SJCRH30 (cell line): ENCODE data around the gene ZNF554. TPM values are rescaled to one million over a fixed set of nuclear protein-coding genes. Genes with fewer than 3 reads are reported as not detected.
"Not testable (repeated sequence)": the region's sequence is repeated elsewhere in the genome, so short reads cannot be mapped to it uniquely, and the experiment has no call there.

ENCODE experiments used
- DNase-seq, 2 experiments: peaks; one replicate each; pipeline ENCODE4 v3.0.0-alpha.2; 2015 to 2020
- H3K27ac ChIP-seq: fragments of 250-450 bp; sonication (Bioruptor Pico); 2 replicates; pipeline ENCODE4 v1.5.1; 2020; ENCODE audit warnings: mild to moderate bottlenecking, moderate library complexity
- H3K27me3 ChIP-seq: fragments of 250-450 bp; sonication (Bioruptor Pico); 2 replicates; pipeline ENCODE4 v1.5.1; 2020; ENCODE audit warnings: mild to moderate bottlenecking, moderate library complexity
- H3K36me3 ChIP-seq: fragments of 250-450 bp; sonication (Bioruptor Pico); 2 replicates; pipeline ENCODE4 v1.5.1; 2020; ENCODE audit warnings: mild to moderate bottlenecking, moderate library complexity
- H3K4me1 ChIP-seq: fragments of 250-450 bp; sonication (Bioruptor Pico); 2 replicates; pipeline ENCODE4 v1.5.1; 2020; ENCODE audit warnings: mild to moderate bottlenecking, moderate library complexity
- H3K4me3 ChIP-seq: fragments of 250-450 bp; sonication (Bioruptor Pico); 2 replicates; pipeline ENCODE4 v1.5.1; 2020; ENCODE audit warnings: mild to moderate bottlenecking, moderate library complexity
- H3K9me3 ChIP-seq: fragments of 250-450 bp; sonication (Bioruptor Pico); replicated peaks from 2 replicates; pipeline ENCODE4 v1.5.1; 2020; ENCODE audit warnings: mild to moderate bottlenecking, moderate library complexity
- total RNA-seq: library from RNA; depleted of rRNA; stranded (reverse); fragments of >200 nt; shearing (Covaris generic); gene quantifications from 2 replicates; pipeline ENCODE4 v1.2.3, GENCODE V29; 2014

Gene ZNF554
- total RNA-seq, 1 experiment from 2014 or later: 1.6 TPM

GRCh38 chr19:2783781-2784145, 35.9 kb upstream of the ZNF554 start:
- Histone ChIP-seq H3K27me3 (no peaks in the 10 kb centered on the region), H3K36me3 (no peaks in the 10 kb centered on the region), H3K27ac (peak overlapping the region; percentile 23; the same call in 1 of the 2 replicates), H3K4me3 (peak overlapping the region; percentile 95), H3K4me1 (peaks cover 6% of the 10 kb centered on the region), H3K9me3 (no peaks in the 10 kb centered on the region)
- DNase-seq: no peak

GRCh38 chr19:2785244-2785997, 34.2 kb upstream of the ZNF554 start, which contains the start of gene THOP1:
Gene THOP1, plus strand, starts transcription at chr19:2785503. Its CDS starts 160 bp downstream, at chr19:2785663.
- Histone ChIP-seq H3K4me1 (0 out of 2 replicates have a peak, but pooled peaks cover 3% of the 10 kb centered on the region), H3K27ac (peak within 1 kb of the TSS; percentile 53), H3K9me3 (no peaks in the 10 kb centered on the region), H3K36me3 (peaks cover 2% of the 10 kb centered on the region; the same call in 1 of the 2 replicates), H3K4me3 (peak within 1 kb of the TSS; percentile 81), H3K27me3 (no peaks in the 10 kb centered on the region)
- peak; percentile 99 for DNase-seq

GRCh38 chr19:2787115-2787514, 32.6 kb upstream of the ZNF554 start:
- no peaks in the 10 kb centered on the region for H3K9me3 ChIP-seq
- no peak for DNase-seq
- no peak overlapping the region for H3K27ac ChIP-seq
- H3K4me1 ChIP-seq: 0 out of 2 replicates have a peak, but pooled peaks cover 3% of the 10 kb centered on the region
- H3K4me3 ChIP-seq: no peak overlapping the region
- H3K27me3 ChIP-seq: no peaks in the 10 kb centered on the region
- peaks cover 12% of the 10 kb centered on the region; the same call in 1 of the 2 replicates for H3K36me3 ChIP-seq

DNA sequence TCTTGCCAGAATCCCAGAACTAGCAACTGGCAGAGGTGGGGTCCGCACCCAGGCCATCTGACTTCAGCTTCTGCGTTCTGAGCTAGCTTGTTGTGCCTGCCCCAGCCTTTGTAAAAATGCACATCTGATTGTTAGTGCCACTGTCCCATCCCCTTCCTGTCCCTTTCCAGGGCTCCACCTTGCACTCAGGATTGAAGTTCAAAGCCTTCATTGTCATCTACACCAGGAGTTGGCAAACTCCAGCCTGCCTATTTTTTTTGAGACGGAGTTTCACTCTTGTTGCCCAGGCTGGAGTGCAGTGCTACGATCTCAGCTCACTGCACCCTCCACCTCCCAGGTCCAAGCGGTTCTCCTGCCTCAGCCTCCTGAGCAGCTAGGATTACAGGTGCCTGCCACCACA, 31.4 kb upstream of the ZNF554 start:
- no peaks in the 10 kb centered on the region for H3K9me3 ChIP-seq
- no peak overlapping the region for H3K4me3 ChIP-seq
- H3K4me1 ChIP-seq: 0 out of 2 replicates have a peak, but pooled peaks cover 3% of the 10 kb centered on the region
- no peaks in the 10 kb centered on the region for H3K27me3 ChIP-seq
- no peak overlapping the region for H3K27ac ChIP-seq
- peaks cover 19% of the 10 kb centered on the region for H3K36me3 ChIP-seq
- DNase-seq: no peak

DNA sequence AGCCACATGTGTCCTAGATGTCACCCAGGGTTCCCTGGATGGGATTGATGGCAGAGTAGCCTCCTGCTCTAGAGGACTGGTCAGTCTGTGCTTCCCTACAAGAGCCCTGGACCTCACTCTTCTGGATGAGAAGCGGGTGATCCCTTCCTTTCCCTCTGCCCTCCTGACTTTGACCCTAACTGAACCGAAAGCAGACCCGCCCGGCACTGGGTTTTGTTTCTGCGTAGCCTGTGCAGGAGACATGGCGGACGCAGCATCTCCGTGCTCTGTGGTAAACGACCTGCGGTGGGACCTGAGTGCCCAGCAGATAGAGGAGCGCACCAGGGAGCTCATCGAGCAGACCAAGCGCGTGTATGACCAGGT, 29.5 kb upstream of the ZNF554 start:
- H3K4me1 ChIP-seq: no peaks in the 10 kb centered on the region
- peaks cover 35% of the 10 kb centered on the region for H3K36me3 ChIP-seq
- no peaks in the 10 kb centered on the region for H3K27me3 ChIP-seq
- H3K4me3 ChIP-seq: no peak overlapping the region
- H3K9me3 ChIP-seq: no peaks in the 10 kb centered on the region
- no peak overlapping the region for H3K27ac ChIP-seq
- DNase-seq: no peak

DNA sequence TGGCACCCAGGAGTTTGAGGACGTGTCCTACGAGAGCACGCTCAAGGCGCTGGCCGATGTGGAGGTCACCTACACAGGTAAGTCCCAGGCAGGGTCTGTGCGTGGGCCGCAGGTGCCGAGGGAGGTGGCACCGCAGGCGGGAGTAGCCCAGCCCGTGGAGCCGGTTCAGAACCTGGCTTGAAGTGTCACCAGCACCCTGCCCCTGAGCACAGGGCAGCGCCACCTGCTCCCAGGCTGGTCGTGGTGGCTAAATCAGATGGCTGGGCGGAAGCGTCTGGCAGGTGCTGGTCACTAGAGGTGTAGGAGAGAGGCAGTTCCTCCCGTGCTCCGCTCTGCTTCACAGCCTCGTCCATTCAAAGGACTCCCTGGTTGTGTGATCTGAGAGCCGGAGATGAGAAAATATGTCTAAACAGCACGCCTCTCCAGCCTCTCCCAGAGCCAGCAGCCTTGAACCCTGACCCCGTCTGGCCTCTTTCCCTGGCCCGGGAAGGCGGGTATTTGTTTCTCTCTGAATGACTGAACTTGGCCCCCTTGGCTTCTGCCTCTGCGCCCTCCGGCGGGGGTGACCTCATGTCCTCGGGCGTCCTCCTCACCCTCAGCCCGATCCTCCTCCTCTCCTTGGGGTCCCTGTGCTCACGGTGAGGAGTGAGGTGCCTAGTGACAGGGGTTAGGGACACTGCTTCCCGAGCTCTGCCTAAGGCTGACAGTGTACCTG, 29.0 kb upstream of the ZNF554 start:
- H3K4me3 ChIP-seq: no peak overlapping the region
- peaks cover 41% of the 10 kb centered on the region for H3K36me3 ChIP-seq

GRCh38 chr19:2791440-2791839, 28.2 kb upstream of the ZNF554 start:
- no peaks in the 10 kb centered on the region for H3K27me3 ChIP-seq
- H3K27ac ChIP-seq: no peak overlapping the region
- peaks cover 47% of the 10 kb centered on the region for H3K36me3 ChIP-seq
- H3K4me1 ChIP-seq: no peaks in the 10 kb centered on the region
- no peak for DNase-seq
- H3K4me3 ChIP-seq: no peak overlapping the region
- no peaks in the 10 kb centered on the region for H3K9me3 ChIP-seq

More for the DNA sequence above, 29.0 kb upstream of the ZNF554 start:
- Histone ChIP-seq H3K4me1 (no peaks in the 10 kb centered on the region), H3K27ac (no peak overlapping the region), H3K27me3 (no peaks in the 10 kb centered on the region), H3K9me3 (no peaks in the 10 kb centered on the region)
- no peak for DNase-seq

DNA sequence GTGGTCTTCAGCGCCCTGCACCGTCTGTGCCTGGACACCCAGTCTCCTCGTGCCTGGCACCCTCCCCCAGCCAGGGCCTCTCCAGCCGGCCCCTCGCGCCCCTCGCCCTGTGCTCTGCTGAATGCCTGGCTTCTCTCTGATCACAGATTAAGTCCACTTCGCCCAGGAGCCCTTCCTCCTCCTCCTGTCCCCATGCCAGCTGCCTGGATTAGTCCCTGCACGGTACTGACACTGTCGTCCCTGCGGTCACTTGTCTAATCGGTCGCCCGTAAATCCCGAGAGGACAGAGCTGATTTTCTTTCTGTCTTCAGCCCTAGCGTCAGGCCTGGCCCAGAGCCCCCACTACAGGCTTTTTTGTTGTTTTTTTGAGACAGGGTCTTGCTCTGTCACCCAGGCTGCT, 27.8 kb upstream of the ZNF554 start:
- no peaks in the 10 kb centered on the region for H3K27me3 ChIP-seq
- no peaks in the 10 kb centered on the region for H3K9me3 ChIP-seq
- H3K4me3 ChIP-seq: no peak overlapping the region
- DNase-seq: no peak
- no peak overlapping the region for H3K27ac ChIP-seq
- H3K4me1 ChIP-seq: no peaks in the 10 kb centered on the region
- H3K36me3 ChIP-seq: peaks cover 47% of the 10 kb centered on the region

DNA sequence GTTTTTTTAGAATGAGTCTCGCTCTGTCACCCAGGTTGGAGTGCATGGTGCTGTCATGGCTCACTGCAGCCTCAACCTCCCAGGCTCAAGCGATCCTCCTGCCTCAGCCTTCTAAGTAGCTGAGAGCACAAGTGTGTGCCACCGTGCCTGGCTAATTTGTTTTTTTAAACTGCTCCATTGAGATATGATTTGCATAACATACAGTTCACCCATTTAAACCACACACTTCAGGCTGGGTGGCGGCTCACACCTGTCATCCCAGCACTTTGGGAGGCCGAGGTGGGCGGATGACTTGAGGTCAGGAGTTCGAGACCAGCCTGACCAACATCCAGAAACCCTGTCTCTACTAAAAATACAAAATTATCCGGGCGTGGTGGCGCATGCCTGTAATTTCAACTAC, 27.0 kb upstream of the ZNF554 start:
- DNase-seq: peak; percentile 44 to 55
- H3K4me3 ChIP-seq, H3K9me3 ChIP-seq, H3K27me3 ChIP-seq, H3K4me1 ChIP-seq: not testable (repeated sequence)
- H3K36me3 ChIP-seq: peaks cover 50% of the 10 kb centered on the region
- peak overlapping the region; percentile 56 for H3K27ac ChIP-seq

DNA sequence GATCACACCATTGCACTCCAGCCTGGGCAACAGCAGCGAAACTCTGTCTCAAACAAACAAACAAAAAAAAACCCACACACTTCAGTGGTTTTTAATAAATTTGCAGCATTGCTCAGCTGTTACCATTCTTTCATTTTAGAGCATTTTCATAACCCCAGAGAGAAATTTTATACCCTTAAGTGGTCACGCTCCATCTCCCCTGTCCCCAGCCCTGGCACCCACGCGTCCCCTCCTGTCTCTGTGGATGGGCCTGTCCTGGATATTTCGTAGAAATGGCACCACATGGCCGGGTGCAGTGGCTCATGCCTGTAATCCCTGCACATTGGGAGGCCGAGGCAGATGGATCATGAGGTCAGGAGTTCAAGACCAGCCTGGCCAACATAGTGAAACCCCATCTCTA, 26.5 kb upstream of the ZNF554 start:
- DNase-seq: peak; percentile 67 to 71
- H3K36me3 ChIP-seq: peaks cover 55% of the 10 kb centered on the region

DNA sequence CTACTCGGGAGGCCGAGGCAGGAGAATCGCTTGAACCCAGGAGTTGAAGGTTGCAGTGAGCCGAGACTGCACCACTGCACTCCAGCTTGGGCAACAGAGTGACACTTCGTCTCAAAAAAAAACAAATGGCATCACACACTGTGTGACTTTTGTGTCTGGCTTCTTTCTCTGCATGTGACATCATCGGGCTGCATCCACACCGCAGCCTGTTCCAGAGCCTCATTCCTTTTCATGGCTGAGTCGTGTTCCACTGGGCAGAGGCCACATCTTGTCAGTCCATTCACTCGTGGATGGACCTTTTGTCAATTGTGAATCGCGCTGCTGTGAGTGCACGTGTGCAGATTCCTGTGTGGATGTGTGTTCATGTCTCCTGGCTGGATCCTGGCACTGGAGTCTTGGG, 26.1 kb upstream of the ZNF554 start:
- H3K36me3 ChIP-seq: peaks cover 58% of the 10 kb centered on the region
- H3K4me1 ChIP-seq: no peaks in the 10 kb centered on the region

More for the DNA sequence above, 26.5 kb upstream of the ZNF554 start:
- Histone ChIP-seq H3K27ac (peak overlapping the region; percentile 56), H3K27me3 (no peaks in the 10 kb centered on the region), H3K9me3 (no peaks in the 10 kb centered on the region), H3K4me1 (no peaks in the 10 kb centered on the region), H3K4me3 (no peak overlapping the region)

DNA sequence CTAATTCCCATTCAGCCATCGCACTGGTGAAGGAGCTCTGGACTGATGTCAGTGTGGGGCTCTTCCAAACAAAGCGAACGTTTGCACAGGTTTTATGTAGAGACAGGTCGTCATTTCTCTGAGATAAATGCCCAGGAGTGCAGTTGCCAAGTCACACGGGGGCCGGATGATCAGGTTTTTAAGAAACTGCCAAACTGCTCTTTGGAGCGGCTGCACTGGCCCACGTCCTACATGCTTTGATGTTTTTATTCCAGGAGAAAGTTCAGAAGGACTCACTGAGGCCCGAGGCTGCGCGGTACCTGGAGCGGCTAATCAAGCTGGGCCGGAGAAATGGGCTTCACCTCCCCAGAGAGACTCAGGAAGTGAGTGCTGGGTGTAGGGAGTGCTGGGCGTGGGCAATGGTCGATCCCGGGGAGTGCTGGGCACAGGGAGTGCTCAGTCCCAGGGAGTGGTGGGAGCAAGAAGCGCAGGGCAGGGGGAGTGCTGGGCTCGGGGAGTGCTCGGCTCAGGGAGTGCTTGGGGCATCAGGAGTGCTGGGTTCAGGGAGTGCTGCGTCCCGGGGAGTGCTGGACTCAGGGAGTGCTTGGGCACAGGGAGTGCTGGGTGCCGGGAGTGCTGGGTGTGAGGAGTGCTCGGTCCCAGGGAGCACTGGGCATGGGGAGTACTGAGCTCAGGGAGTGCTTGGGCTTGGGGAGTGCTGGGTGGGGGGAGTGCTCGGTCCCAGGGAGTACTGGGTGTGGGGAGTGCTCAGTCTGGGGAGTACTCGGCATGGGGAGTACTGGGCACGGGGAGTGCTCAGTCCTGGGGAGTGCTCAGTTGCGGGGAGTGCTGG, 23.6 kb upstream of the ZNF554 start:
- Histone ChIP-seq H3K4me3 (no peak overlapping the region), H3K36me3 (peaks cover 71% of the 10 kb centered on the region), H3K27me3 (no peaks in the 10 kb centered on the region), H3K27ac (no peak overlapping the region), H3K9me3 (no peaks in the 10 kb centered on the region), H3K4me1 (no peaks in the 10 kb centered on the region)
- no peak for DNase-seq

More for the DNA sequence above, 26.1 kb upstream of the ZNF554 start:
- Histone ChIP-seq H3K4me3 (no peak overlapping the region), H3K9me3 (no peaks in the 10 kb centered on the region), H3K27ac (peak overlapping the region; percentile 56; the same call in 1 of the 2 replicates), H3K27me3 (no peaks in the 10 kb centered on the region)
- no peak for DNase-seq

GRCh38 chr19:2796659-2797266, 22.9 kb upstream of the ZNF554 start:
- Histone ChIP-seq H3K36me3 (peaks cover 75% of the 10 kb centered on the region), H3K27me3 (no peaks in the 10 kb centered on the region), H3K9me3 (no peaks in the 10 kb centered on the region), H3K4me1 (no peaks in the 10 kb centered on the region), H3K4me3 (no peak overlapping the region), H3K27ac (no peak overlapping the region)
- DNase-seq: no peak

DNA sequence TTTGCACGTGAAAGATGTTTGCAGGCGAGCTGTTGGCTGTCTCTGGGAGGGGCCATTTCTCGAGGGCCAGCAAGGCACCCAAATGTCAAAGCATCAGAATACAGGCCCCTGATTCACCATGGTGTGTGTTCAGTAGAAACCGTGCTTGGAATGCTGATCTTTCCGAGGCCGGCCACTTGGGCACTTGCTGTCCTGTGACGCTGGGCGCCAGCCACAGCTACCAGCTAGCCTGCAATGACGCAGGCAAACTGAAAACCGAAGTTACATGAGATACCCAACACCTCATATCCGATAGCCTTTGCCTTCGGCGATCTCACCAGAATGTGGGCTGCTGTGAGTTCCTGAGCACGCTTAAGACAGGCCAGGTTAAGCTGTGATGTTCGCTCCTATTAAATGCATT, 22.4 kb upstream of the ZNF554 start:
- Histone ChIP-seq H3K36me3 (peaks cover 77% of the 10 kb centered on the region), H3K27ac (no peak overlapping the region)

More for the DNA sequence above, 22.4 kb upstream of the ZNF554 start:
- no peak overlapping the region for H3K4me3 ChIP-seq
- H3K9me3 ChIP-seq: no peaks in the 10 kb centered on the region
- H3K27me3 ChIP-seq: no peaks in the 10 kb centered on the region
- H3K4me1 ChIP-seq: no peaks in the 10 kb centered on the region
- DNase-seq: no peak
